ENCODE results near the gene PRRX2. TPM values are rescaled to one million over a fixed set of nuclear protein-coding genes. Genes with fewer than 3 reads are reported as not detected.

PRRX2 gene
- polyA plus RNA-seq, 4 donors = 1.2 to 1.8 TPM; not detected in 2

DNA sequence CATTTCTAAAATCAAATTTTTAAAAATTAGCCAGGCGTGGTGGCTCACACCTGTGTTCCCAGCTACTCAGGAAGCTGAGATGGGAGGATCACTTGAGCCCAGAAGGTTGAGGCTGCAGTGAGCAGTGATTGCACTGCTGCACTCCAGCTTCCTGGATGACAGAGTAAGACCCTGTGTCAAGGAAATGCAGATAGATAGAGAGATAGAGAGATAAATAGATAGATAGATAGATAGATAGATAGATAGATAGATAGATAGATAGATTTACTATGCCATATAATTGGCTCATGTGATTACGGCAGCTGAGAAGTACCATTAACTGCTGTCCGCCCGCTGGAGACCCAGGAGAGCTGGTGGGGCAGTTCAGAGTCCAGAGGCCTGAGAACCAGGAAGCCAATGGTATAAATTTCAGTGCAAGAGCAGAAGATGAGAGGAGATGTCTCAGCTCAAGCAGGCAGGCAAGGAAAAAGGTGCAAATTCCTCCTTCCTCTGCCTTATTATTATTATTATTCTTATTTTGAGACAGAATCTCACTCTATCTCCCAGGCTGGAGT lies 100.4 kb downstream of the PRRX2 start:
- H3K27me3 ChIP-seq (ENCODE audit: control insufficient read depth in 3 of 3, insufficient read depth in 3 of 3, low read length in 3 of 3) = no peaks in the 10 kb centered on the region
- H3K36me3 ChIP-seq (ENCODE audit: control insufficient read depth in 3 of 3, insufficient read depth in 2 of 3, low read depth in 1 of 3, low read length in 3 of 3) = no peaks in the 10 kb centered on the region
- H3K4me1 ChIP-seq (ENCODE audit: control insufficient read depth in 3 of 3, insufficient read depth in 2 of 3, low read depth in 1 of 3, low read length in 2 of 3) = peaks cover 0 to 15% (median 0%) of the 10 kb centered on the region in 3 donors
- no peak overlapping the region for H3K4me3 ChIP-seq (ENCODE audit: low read depth in 1 of 3, low read length in 3 of 3)
- FAIRE-seq = no peak
- peak; percentile 43 to 65 for DNase-seq
- H3K27ac ChIP-seq (ENCODE audit: low read depth in 1 of 3, low read length in 2 of 3) = no peak overlapping the region
- 35 to 68% (median 58%) methylated on average over 4 of the region's 4 CpGs for WGBS, 3 donors
- H3K9me3 ChIP-seq (ENCODE audit: control insufficient read depth in 2 of 2, insufficient read depth in 1 of 2, low read depth in 1 of 2, low read length in 1 of 2) = no peaks in the 10 kb centered on the region

DNA sequence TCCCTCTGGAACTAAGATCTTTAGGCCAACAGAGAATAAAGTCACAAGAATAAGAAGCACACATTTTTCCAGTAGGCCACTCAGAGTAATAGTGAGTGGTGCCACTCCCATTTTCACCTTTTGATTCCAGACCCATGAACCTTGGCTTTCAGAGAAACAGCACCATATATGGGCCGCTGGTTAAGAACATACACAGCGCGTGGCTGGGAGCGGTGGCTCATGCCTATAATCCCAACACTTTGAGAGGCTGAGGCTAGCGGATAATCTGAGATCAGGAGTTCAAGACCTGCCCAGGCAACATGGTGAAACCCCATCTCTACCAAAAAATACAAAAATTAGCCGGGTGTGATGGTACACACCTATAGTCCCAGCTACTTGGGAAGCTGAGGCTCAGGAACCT lies 103.0 kb downstream of the PRRX2 start:
- FAIRE-seq (no peak), DNase-seq (no peak)
- no peaks in the 10 kb centered on the region for H3K9me3 ChIP-seq (ENCODE audit: control insufficient read depth in 2 of 2, insufficient read depth in 1 of 2, low read depth in 1 of 2, low read length in 1 of 2)
- H3K4me3 ChIP-seq (ENCODE audit: low read depth in 1 of 3, low read length in 3 of 3) = no peak overlapping the region
- 93 to 95% (median 94%) methylated on average over 6 of the region's 6 CpGs for WGBS, 3 donors
- no peak overlapping the region for H3K27ac ChIP-seq (ENCODE audit: low read depth in 1 of 3, low read length in 2 of 3)
- no peaks in the 10 kb centered on the region for H3K4me1 ChIP-seq (ENCODE audit: control insufficient read depth in 3 of 3, insufficient read depth in 2 of 3, low read depth in 1 of 3, low read length in 2 of 3)
- H3K36me3 ChIP-seq (ENCODE audit: control insufficient read depth in 3 of 3, insufficient read depth in 2 of 3, low read depth in 1 of 3, low read length in 3 of 3) = no peaks in the 10 kb centered on the region
- no peaks in the 10 kb centered on the region for H3K27me3 ChIP-seq (ENCODE audit: control insufficient read depth in 3 of 3, insufficient read depth in 3 of 3, low read length in 3 of 3)

DNA sequence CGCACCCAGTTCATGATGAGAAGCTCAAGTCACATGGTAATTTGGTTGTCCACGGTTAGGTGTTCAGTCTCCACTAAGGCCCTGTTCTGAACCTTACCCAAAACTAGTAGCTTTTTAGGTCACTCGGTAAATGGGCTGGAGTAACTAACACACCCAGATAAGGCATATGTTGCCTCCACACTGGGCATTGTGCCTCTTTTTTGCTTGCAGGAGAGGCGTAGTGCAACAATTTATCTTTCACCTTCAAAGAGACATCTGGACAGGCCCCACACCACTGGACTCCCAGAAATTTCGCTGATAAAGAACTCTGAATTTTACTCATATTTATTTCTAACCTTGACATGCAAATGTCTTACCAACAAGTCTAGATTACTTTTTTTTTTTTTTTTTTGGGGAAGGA lies 104.2 kb downstream of the PRRX2 start:
- no peak for DNase-seq
- H3K4me1 ChIP-seq (ENCODE audit: control insufficient read depth in 3 of 3, insufficient read depth in 2 of 3, low read depth in 1 of 3, low read length in 2 of 3) = no peaks in the 10 kb centered on the region
- WGBS, 3 donors = 54 to 84% (median 68%) methylated on average over 5 of the region's 5 CpGs
- no peak overlapping the region for H3K27ac ChIP-seq (ENCODE audit: low read depth in 1 of 3, low read length in 2 of 3)
- no peak for FAIRE-seq
- H3K27me3 ChIP-seq (ENCODE audit: control insufficient read depth in 3 of 3, insufficient read depth in 3 of 3, low read length in 3 of 3) = no peaks in the 10 kb centered on the region
- H3K4me3 ChIP-seq (ENCODE audit: low read depth in 1 of 3, low read length in 3 of 3) = no peak overlapping the region
- no peaks in the 10 kb centered on the region for H3K36me3 ChIP-seq (ENCODE audit: control insufficient read depth in 3 of 3, insufficient read depth in 2 of 3, low read depth in 1 of 3, low read length in 3 of 3)
- no peaks in the 10 kb centered on the region for H3K9me3 ChIP-seq (ENCODE audit: control insufficient read depth in 2 of 2, insufficient read depth in 1 of 2, low read depth in 1 of 2, low read length in 1 of 2)

DNA sequence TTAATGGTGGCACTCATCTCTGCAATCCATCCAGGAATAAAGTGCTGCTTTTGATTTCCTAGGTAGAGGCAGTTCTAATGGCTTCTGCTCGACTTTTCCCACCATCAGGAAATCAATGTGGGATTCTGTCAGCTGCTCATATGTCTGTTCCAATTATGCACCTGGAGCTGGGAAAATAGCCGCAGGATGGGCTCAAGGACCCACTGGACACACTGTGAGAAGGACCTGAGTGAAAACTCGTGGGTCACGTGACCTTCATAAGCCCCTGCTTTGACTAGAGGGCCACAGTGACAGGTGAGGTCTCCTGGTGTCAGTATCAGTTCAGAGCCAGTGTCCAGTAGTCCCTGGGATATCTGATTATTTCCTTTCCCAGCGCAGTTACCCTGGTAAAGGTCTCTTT lies 105.3 kb downstream of the PRRX2 start:
- Histone ChIP-seq H3K27me3 (ENCODE audit: control insufficient read depth in 3 of 3, insufficient read depth in 3 of 3, low read length in 3 of 3) (no peaks in the 10 kb centered on the region), H3K27ac (ENCODE audit: low read depth in 1 of 3, low read length in 2 of 3) (no peak overlapping the region), H3K36me3 (ENCODE audit: control insufficient read depth in 3 of 3, insufficient read depth in 2 of 3, low read depth in 1 of 3, low read length in 3 of 3) (no peaks in the 10 kb centered on the region), H3K4me3 (ENCODE audit: low read depth in 1 of 3, low read length in 3 of 3) (no peak overlapping the region), H3K4me1 (ENCODE audit: control insufficient read depth in 3 of 3, insufficient read depth in 2 of 3, low read depth in 1 of 3, low read length in 2 of 3) (no peaks in the 10 kb centered on the region), H3K9me3 (ENCODE audit: control insufficient read depth in 2 of 2, insufficient read depth in 1 of 2, low read depth in 1 of 2, low read length in 1 of 2) (no peaks in the 10 kb centered on the region)
- 69 to 82% (median 72%) methylated on average over 5 of the region's 5 CpGs for WGBS, 3 donors
- DNase-seq = no peak
- FAIRE-seq = no peak

Other genes with a start within 250 kb of the PRRX2 start
- under 1 TPM in 2 of 4 donors, not detected in 2; 0.09 to 0.27 TPM for gene C9orf50, start 44.5 kb upstream of the PRRX2 start, polyA plus RNA-seq
- gene NTMT1, start 39.5 kb upstream of the PRRX2 start, polyA plus RNA-seq = 10 to 100 TPM; 42.5 to 64.3 (median 45.5) TPM
- 10 to 100 TPM; 11.9 to 14.9 (median 13.8) TPM for gene ASB6, start 23.5 kb upstream of the PRRX2 start, polyA plus RNA-seq
- gene PTGES, start 87.4 kb downstream of the PRRX2 start, polyA plus RNA-seq = 1 to 10 TPM in 3 of 4 donors, not detected in 1; 1.6 to 8.4 (median 6.1) TPM
- 10 to 100 TPM in 3 of 4 donors, 1 to 10 TPM in 1; 7.0 to 22.9 (median 16.9) TPM for gene TOR1B, start 137.5 kb downstream of the PRRX2 start, polyA plus RNA-seq
- 10 to 100 TPM; 16.3 to 31.2 (median 23.1) TPM for gene TOR1A, start 158.5 kb downstream of the PRRX2 start, polyA plus RNA-seq
- 10 to 100 TPM; 50.6 to 62.6 (median 59.4) TPM for gene C9orf78, start 169.6 kb downstream of the PRRX2 start, polyA plus RNA-seq
- 10 to 100 TPM; 16.0 to 47.0 (median 20.4) TPM for gene USP20, start 169.8 kb downstream of the PRRX2 start, polyA plus RNA-seq